BJ (cell line): ENCODE measurements around the gene ESRRG. TPM values are rescaled to one million over a fixed set of nuclear protein-coding genes. Genes with fewer than 3 reads are reported as not detected.

ENCODE experiments used
- CTCF ChIA-PET: fragments of 350-600 bp; formaldehyde crosslinking; extraction: SDS; loops from one replicate; lab custom pipeline; 2021; ENCODE audit warnings: antibody characterized with exemption, inconsistent platforms; lab: Yijun Ruan, JAX
- POLR2A ChIA-PET: fragments of 300-600 bp; sonication (Branson Sonifier 250); formaldehyde crosslinking; extraction: SDS; loops from one replicate; lab custom pipeline; 2021; ENCODE audit warnings: antibody characterized with exemption; lab: Charles Lee
- DNase-seq: peaks from one replicate; pipeline ENCODE4 v3.0.0-alpha.2; 2011; ENCODE audit warnings: low read depth
- H3K27me3 ChIP-seq: 2 replicates; pipeline ENCODE4 v1.6.0; 2011; ENCODE audit warnings: low read length; ENCODE audit not compliant: control insufficient read depth, insufficient read depth
- H3K36me3 ChIP-seq: 2 replicates; pipeline ENCODE4 v1.5.1; 2011; ENCODE audit warnings: low read length; ENCODE audit not compliant: control insufficient read depth, insufficient read depth
- H3K4me3 ChIP-seq: 2 replicates; pipeline ENCODE4 v1.5.1; 2011; ENCODE audit warnings: low read depth, mild to moderate bottlenecking, control low read depth, low read length
- polyA plus RNA-seq: library from polyadenylated mRNA; depleted of rRNA; stranded (reverse); fragments of >200 nt; gene quantifications from 2 replicates; pipeline ENCODE4 v1.2.3, GENCODE V29; 2011
- TF ChIP-seq, protein P1 (sequence below): IDR thresholded peaks from 2 replicates; pipeline ENCODE4 v1.5.1; 2011; ENCODE audit warnings: low read depth, mild to moderate bottlenecking, control low read depth, inconsistent platforms, low read length, moderate library complexity; ENCODE audit not compliant: insufficient read depth

ESRRG gene
- polyA plus RNA-seq, 1 experiment, result 0.05 TPM

GRCh38 chr1:216682752-216683151, 40.5 kb downstream of the ESRRG start:
- Histone ChIP-seq H3K4me3 (no peak overlapping the region), H3K36me3 (no peaks in the 10 kb centered on the region), H3K27me3 (no peaks in the 10 kb centered on the region)
- TF ChIP-seq, protein P1, sequence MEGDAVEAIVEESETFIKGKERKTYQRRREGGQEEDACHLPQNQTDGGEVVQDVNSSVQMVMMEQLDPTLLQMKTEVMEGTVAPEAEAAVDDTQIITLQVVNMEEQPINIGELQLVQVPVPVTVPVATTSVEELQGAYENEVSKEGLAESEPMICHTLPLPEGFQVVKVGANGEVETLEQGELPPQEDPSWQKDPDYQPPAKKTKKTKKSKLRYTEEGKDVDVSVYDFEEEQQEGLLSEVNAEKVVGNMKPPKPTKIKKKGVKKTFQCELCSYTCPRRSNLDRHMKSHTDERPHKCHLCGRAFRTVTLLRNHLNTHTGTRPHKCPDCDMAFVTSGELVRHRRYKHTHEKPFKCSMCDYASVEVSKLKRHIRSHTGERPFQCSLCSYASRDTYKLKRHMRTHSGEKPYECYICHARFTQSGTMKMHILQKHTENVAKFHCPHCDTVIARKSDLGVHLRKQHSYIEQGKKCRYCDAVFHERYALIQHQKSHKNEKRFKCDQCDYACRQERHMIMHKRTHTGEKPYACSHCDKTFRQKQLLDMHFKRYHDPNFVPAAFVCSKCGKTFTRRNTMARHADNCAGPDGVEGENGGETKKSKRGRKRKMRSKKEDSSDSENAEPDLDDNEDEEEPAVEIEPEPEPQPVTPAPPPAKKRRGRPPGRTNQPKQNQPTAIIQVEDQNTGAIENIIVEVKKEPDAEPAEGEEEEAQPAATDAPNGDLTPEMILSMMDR, result no peak
- ChIA-PET POLR2A (no interaction called here), CTCF (no interaction called here)
- DNase-seq, result no peak

GRCh38 chr1:216679108-216679507, 44.1 kb downstream of the ESRRG start:
- CTCF ChIA-PET, result no interaction called here
- POLR2A ChIA-PET, result no interaction called here

DNA sequence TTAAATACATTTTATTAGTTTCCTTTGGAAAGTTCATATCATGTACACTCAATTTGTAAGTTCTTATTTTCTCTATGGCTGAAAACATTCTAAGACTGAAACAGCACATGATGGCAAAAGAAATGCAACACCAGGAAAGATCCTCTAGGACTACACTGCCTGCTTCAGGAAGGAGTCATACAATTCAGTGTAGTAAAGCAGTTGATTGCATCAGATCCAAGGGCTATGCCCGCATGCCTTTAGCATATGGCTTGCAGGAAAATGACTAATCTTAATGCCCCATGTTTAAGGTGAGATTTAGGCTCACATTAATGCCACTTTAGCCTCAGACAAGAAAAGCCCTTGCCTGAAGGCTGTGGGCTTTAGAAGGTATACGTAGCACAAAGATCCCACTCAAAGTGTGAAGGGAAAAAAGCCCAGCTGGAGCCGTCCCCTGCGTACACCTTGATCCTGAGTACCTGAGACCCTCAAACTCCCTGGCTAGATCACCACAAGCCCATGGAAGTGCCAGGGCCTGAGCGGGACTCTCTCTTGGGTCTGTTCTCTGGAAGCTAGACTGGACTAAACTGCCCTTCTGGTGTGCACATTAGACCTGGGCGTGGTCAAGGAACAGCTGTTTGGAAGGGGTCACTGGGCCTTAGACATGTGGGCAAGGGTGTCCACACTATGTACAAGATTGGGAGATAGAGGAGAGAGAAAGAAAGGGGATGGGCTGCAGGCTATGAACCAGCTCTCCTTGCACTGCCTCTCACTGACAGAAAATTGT, 52.9 kb downstream of the ESRRG start:
- no peaks in the 10 kb centered on the region for H3K36me3 ChIP-seq
- CTCF ChIA-PET, result interaction anchor here (1.1 kb wide), 1 partner anchor 11 kb away, joined by 3 read pairs; no protein-coding TSS in a partner anchor
- no peaks in the 10 kb centered on the region for H3K27me3 ChIP-seq
- TF ChIP-seq, protein P1, result no peak
- POLR2A ChIA-PET, result no interaction called here
- no peak for DNase-seq
- no peak overlapping the region for H3K4me3 ChIP-seq

More at GRCh38 chr1:216679108-216679507, 44.1 kb downstream of the ESRRG start:
- DNase-seq, result no peak
- TF ChIP-seq, protein P1, result no peak
- H3K36me3 ChIP-seq, result no peaks in the 10 kb centered on the region
- H3K4me3 ChIP-seq, result no peak overlapping the region
- no peaks in the 10 kb centered on the region for H3K27me3 ChIP-seq

- H3K4me3 ChIP-seq, result no peak overlapping the region
- H3K27me3 ChIP-seq, result no peaks in the 10 kb centered on the region
- H3K36me3 ChIP-seq, result no peaks in the 10 kb centered on the region
- CTCF ChIA-PET, result no interaction called here
- POLR2A ChIA-PET, result no interaction called here
- no peak for DNase-seq
- TF ChIP-seq, protein P1, result no peak
Observed at GRCh38 chr1:216666441-216666840, 56.8 kb downstream of the ESRRG start.

DNA sequence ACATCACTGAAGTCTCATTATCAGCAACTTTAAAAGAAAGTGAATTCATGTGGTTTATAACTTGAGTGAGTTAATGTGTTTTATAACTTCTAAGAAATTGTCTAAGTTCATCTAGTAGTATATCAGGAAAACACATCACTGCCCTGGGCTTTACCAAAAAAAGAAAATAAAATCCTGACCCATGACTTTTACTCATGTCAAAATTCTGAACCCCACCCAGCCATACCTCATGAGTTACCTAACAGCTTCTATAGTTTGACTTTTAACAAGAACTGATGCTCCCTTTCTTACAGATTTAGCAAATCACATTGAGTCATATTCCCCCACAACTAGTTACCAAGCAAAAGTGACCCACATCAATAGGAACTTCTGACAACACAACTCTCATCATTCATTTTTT, 57.4 kb downstream of the ESRRG start:
- Histone ChIP-seq H3K36me3 (no peaks in the 10 kb centered on the region), H3K27me3 (no peaks in the 10 kb centered on the region), H3K4me3 (no peak overlapping the region)
- DNase-seq, result no peak
- POLR2A ChIA-PET, result no interaction called here
- CTCF ChIA-PET, result no interaction called here
- TF ChIP-seq, protein P1, result no peak
